Measurements from ENCODE around the gene PRR14. TPM values are rescaled to one million over a fixed set of nuclear protein-coding genes. Genes with fewer than 3 reads are reported as not detected.
"Not testable (repeated sequence)": the region's sequence is repeated elsewhere in the genome, so short reads cannot be mapped to it uniquely, and the experiment has no call there.

PRR14 gene
- total and polyA plus RNA-seq, 4 donors, result 6.3 to 65.1 (median 40.0) TPM

- Histone ChIP-seq H3K36me3 (ENCODE audit: control insufficient read depth, insufficient read depth, low read length) (no peaks in the 10 kb centered on the region), H3K4me3 (ENCODE audit: low read depth, low read length) (peak overlapping the region; percentile 35), H3K27me3 (ENCODE audit: control insufficient read depth, insufficient read depth, low read length) (no peaks in the 10 kb centered on the region), H3K4me1 (ENCODE audit: control insufficient read depth, insufficient read depth, low read length) (peaks cover 13% of the 10 kb centered on the region), H3K27ac (ENCODE audit: low read depth, low read length) (peak overlapping the region; percentile 42), H3K9me3 (ENCODE audit: control insufficient read depth, insufficient read depth, low read length) (no peaks in the 10 kb centered on the region)
- peak; percentile 63 to 95 (median 69) for DNase-seq (ENCODE audit: low read depth in 4 of 6, low spot score in 6 of 6)
- WGBS (ENCODE audit: insufficient coverage), result 26% methylated on average over 6 of the region's 18 CpGs
Observed at GRCh38 chr16:30628628-30629540, 21.9 kb upstream of the PRR14 start.

DNA sequence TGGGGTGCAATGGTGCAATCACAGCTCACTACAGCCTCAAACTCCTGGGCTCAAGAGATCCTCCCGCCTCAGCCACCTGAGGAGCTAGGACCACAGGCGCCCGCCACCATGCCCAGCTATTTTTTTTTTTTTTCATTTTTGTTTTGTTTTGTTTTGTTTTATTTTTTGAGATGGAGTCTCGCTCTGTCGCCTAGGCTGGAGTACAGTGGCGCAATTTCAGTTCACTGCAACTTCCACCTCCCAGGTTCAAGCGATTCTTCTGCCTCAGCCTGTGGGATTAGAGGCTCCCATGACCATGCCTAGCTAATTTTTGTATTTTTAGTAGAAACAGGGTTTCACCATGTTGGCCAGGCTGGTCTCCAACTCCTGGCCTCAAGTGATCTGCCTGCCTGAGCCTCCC is 18.3 kb upstream of the PRR14 start:
- peaks cover 22% of the 10 kb centered on the region for H3K4me1 ChIP-seq (ENCODE audit: control insufficient read depth, insufficient read depth, low read length)
- H3K4me3 ChIP-seq (ENCODE audit: low read depth, low read length); H3K27ac ChIP-seq (ENCODE audit: low read depth, low read length); H3K36me3 ChIP-seq (ENCODE audit: control insufficient read depth, insufficient read depth, low read length); H3K9me3 ChIP-seq (ENCODE audit: control insufficient read depth, insufficient read depth, low read length); DNase-seq (ENCODE audit: low read depth in 4 of 6, low spot score in 6 of 6); H3K27me3 ChIP-seq (ENCODE audit: control insufficient read depth, insufficient read depth, low read length): not testable (repeated sequence)
- WGBS (ENCODE audit: insufficient coverage), result no CpG with 5 or more reads among the region's 7 CpGs

DNA sequence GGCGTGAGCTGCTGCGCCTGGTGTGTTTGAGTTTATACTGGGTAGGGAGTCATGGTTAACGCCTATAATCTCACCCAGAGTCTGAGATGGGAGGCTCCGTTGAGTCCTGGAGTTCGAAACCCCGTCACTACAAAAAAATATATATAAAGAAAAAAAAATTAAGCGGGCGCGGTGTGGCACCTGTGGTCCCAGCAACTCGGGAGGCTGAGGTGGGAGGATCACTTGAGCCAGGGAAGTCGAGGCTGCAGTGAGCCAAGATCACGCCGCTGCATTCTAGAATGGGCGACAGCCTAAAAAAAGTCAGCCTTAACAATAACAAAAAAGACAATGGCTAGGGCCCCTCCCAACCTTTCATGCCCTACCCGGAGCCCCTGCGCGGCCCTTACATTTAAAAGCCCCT is 17.2 kb upstream of the PRR14 start:
- peak overlapping the region; percentile 93 for H3K27ac ChIP-seq (ENCODE audit: low read depth, low read length)
- peak overlapping the region; percentile 86 for H3K4me3 ChIP-seq (ENCODE audit: low read depth, low read length)
- H3K9me3 ChIP-seq (ENCODE audit: control insufficient read depth, insufficient read depth, low read length), result no peaks in the 10 kb centered on the region
- WGBS (ENCODE audit: insufficient coverage), result 81% methylated on average over 6 of the region's 17 CpGs
- no peaks in the 10 kb centered on the region for H3K36me3 ChIP-seq (ENCODE audit: control insufficient read depth, insufficient read depth, low read length)
- DNase-seq (ENCODE audit: low read depth in 4 of 6, low spot score in 6 of 6), result no peak
- no peaks in the 10 kb centered on the region for H3K27me3 ChIP-seq (ENCODE audit: control insufficient read depth, insufficient read depth, low read length)
- peaks cover 19% of the 10 kb centered on the region for H3K4me1 ChIP-seq (ENCODE audit: control insufficient read depth, insufficient read depth, low read length)

GRCh38 chr16:30636599-30636998 is 14.2 kb upstream of the PRR14 start:
- H3K27me3 ChIP-seq (ENCODE audit: control insufficient read depth, insufficient read depth, low read length), result no peaks in the 10 kb centered on the region
- H3K4me3 ChIP-seq (ENCODE audit: low read depth, low read length), result no peak overlapping the region
- no peaks in the 10 kb centered on the region for H3K9me3 ChIP-seq (ENCODE audit: control insufficient read depth, insufficient read depth, low read length)
- no peak overlapping the region for H3K27ac ChIP-seq (ENCODE audit: low read depth, low read length)
- DNase-seq (ENCODE audit: low read depth in 4 of 6, low spot score in 6 of 6), result no peak
- H3K36me3 ChIP-seq (ENCODE audit: control insufficient read depth, insufficient read depth, low read length), result no peaks in the 10 kb centered on the region
- WGBS (ENCODE audit: insufficient coverage), result 100% methylated on average over 4 of the region's 7 CpGs
- H3K4me1 ChIP-seq (ENCODE audit: control insufficient read depth, insufficient read depth, low read length), result peaks cover 16% of the 10 kb centered on the region

GRCh38 chr16:30637139-30637538 is 13.6 kb upstream of the PRR14 start:
- not testable (repeated sequence) for H3K36me3 ChIP-seq (ENCODE audit: control insufficient read depth, insufficient read depth, low read length); H3K27ac ChIP-seq (ENCODE audit: low read depth, low read length); H3K9me3 ChIP-seq (ENCODE audit: control insufficient read depth, insufficient read depth, low read length); DNase-seq (ENCODE audit: low read depth in 4 of 6, low spot score in 6 of 6); H3K27me3 ChIP-seq (ENCODE audit: control insufficient read depth, insufficient read depth, low read length); H3K4me3 ChIP-seq (ENCODE audit: low read depth, low read length)
- WGBS (ENCODE audit: insufficient coverage), result 98% methylated on average over 7 of the region's 10 CpGs
- H3K4me1 ChIP-seq (ENCODE audit: control insufficient read depth, insufficient read depth, low read length), result peaks cover 16% of the 10 kb centered on the region

- no CpG with 5 or more reads among the region's 1 CpG for WGBS (ENCODE audit: insufficient coverage)
- peaks cover 16% of the 10 kb centered on the region for H3K4me1 ChIP-seq (ENCODE audit: control insufficient read depth, insufficient read depth, low read length)
- DNase-seq (ENCODE audit: low read depth in 4 of 6, low spot score in 6 of 6), result peak in 2 of 6 donors; percentile 51 to 72
- H3K4me3 ChIP-seq (ENCODE audit: low read depth, low read length), result no peak overlapping the region
- no peaks in the 10 kb centered on the region for H3K36me3 ChIP-seq (ENCODE audit: control insufficient read depth, insufficient read depth, low read length)
- H3K27ac ChIP-seq (ENCODE audit: low read depth, low read length), result no peak overlapping the region
- H3K9me3 ChIP-seq (ENCODE audit: control insufficient read depth, insufficient read depth, low read length), result no peaks in the 10 kb centered on the region
- H3K27me3 ChIP-seq (ENCODE audit: control insufficient read depth, insufficient read depth, low read length), result no peaks in the 10 kb centered on the region
Observed at GRCh38 chr16:30637944-30638343, 12.8 kb upstream of the PRR14 start.

GRCh38 chr16:30641378-30641982 is 9.3 kb upstream of the PRR14 start:
- H3K9me3 ChIP-seq (ENCODE audit: control insufficient read depth, insufficient read depth, low read length), result no peaks in the 10 kb centered on the region
- no peaks in the 10 kb centered on the region for H3K4me1 ChIP-seq (ENCODE audit: control insufficient read depth, insufficient read depth, low read length)
- no peak for DNase-seq (ENCODE audit: low read depth in 4 of 6, low spot score in 6 of 6)
- H3K36me3 ChIP-seq (ENCODE audit: control insufficient read depth, insufficient read depth, low read length), result no peaks in the 10 kb centered on the region
- H3K27me3 ChIP-seq (ENCODE audit: control insufficient read depth, insufficient read depth, low read length), result no peaks in the 10 kb centered on the region
- no peak overlapping the region for H3K4me3 ChIP-seq (ENCODE audit: low read depth, low read length)
- no peak overlapping the region for H3K27ac ChIP-seq (ENCODE audit: low read depth, low read length)
- WGBS (ENCODE audit: insufficient coverage), result no CpG with 5 or more reads among the region's 3 CpGs

- Histone ChIP-seq H3K4me3 (ENCODE audit: low read depth, low read length) (no peak overlapping the region), H3K9me3 (ENCODE audit: control insufficient read depth, insufficient read depth, low read length) (no peaks in the 10 kb centered on the region), H3K36me3 (ENCODE audit: control insufficient read depth, insufficient read depth, low read length) (no peaks in the 10 kb centered on the region), H3K27ac (ENCODE audit: low read depth, low read length) (no peak overlapping the region), H3K4me1 (ENCODE audit: control insufficient read depth, insufficient read depth, low read length) (peaks cover under 1% of the 10 kb centered on the region), H3K27me3 (ENCODE audit: control insufficient read depth, insufficient read depth, low read length) (peaks cover 3% of the 10 kb centered on the region)
- 90% methylated on average over 3 of the region's 4 CpGs for WGBS (ENCODE audit: insufficient coverage)
- DNase-seq (ENCODE audit: low read depth in 4 of 6, low spot score in 6 of 6), result no peak
Observed at GRCh38 chr16:30644334-30644830, 6.4 kb upstream of the PRR14 start.

- H3K9me3 ChIP-seq (ENCODE audit: control insufficient read depth, insufficient read depth, low read length), result no peaks in the 10 kb centered on the region
- H3K27ac ChIP-seq (ENCODE audit: low read depth, low read length), result no peak overlapping the region
- 55% methylated on average over 4 of the region's 6 CpGs for WGBS (ENCODE audit: insufficient coverage)
- H3K27me3 ChIP-seq (ENCODE audit: control insufficient read depth, insufficient read depth, low read length), result peaks cover 3% of the 10 kb centered on the region
- DNase-seq (ENCODE audit: low read depth in 4 of 6, low spot score in 6 of 6), result no peak
- no peaks in the 10 kb centered on the region for H3K36me3 ChIP-seq (ENCODE audit: control insufficient read depth, insufficient read depth, low read length)
- H3K4me3 ChIP-seq (ENCODE audit: low read depth, low read length), result no peak overlapping the region
- peaks cover 9% of the 10 kb centered on the region for H3K4me1 ChIP-seq (ENCODE audit: control insufficient read depth, insufficient read depth, low read length)
Observed at GRCh38 chr16:30645727-30646126, 5.0 kb upstream of the PRR14 start.

- no peak overlapping the region for H3K4me3 ChIP-seq (ENCODE audit: low read depth, low read length)
- H3K4me1 ChIP-seq (ENCODE audit: control insufficient read depth, insufficient read depth, low read length), result peaks cover 16% of the 10 kb centered on the region
- no peak for DNase-seq (ENCODE audit: low read depth in 4 of 6, low spot score in 6 of 6)
- H3K9me3 ChIP-seq (ENCODE audit: control insufficient read depth, insufficient read depth, low read length), result no peaks in the 10 kb centered on the region
- no CpG with 5 or more reads among the region's 1 CpG for WGBS (ENCODE audit: insufficient coverage)
- peaks cover 2% of the 10 kb centered on the region for H3K36me3 ChIP-seq (ENCODE audit: control insufficient read depth, insufficient read depth, low read length)
- no peak overlapping the region for H3K27ac ChIP-seq (ENCODE audit: low read depth, low read length)
- peaks cover 3% of the 10 kb centered on the region for H3K27me3 ChIP-seq (ENCODE audit: control insufficient read depth, insufficient read depth, low read length)
Observed at GRCh38 chr16:30647274-30647571, 3.5 kb upstream of the PRR14 start.

All from spinal cord (tissue), 10 donors.